A549 (cell line): ENCODE results near the gene EEFSEC. TPM values are rescaled to one million over a fixed set of nuclear protein-coding genes. Genes with fewer than 3 reads are reported as not detected.

Experiments used
- ATAC-seq, 2 experiments: fragments of 200-7000 bp in 1 of 2; fragments of >200 bp in 1 of 2; cut with Nextera tagmentation in 1 of 2; cut with Tn5 transposase in 1 of 2; 3 replicates each; pipeline versions ENCODE4 v1.8.0 to v1.9.1; 2018 to 2020; ENCODE audit warnings: mild to moderate bottlenecking in 1 of 2, moderate library complexity in 1 of 2
- CTCF ChIA-PET: fragments of 300-600 bp; sonication (Branson Sonifier 250); formaldehyde crosslinking; extraction: SDS; loops from one replicate; lab custom pipeline; 2021; ENCODE audit warnings: antibody characterized with exemption, inconsistent platforms; lab: Yijun Ruan, JAX
- POLR2A ChIA-PET: fragments of 350-600 bp; formaldehyde crosslinking; extraction: SDS; loops from one replicate; lab custom pipeline; 2021; ENCODE audit warnings: antibody characterized with exemption, inconsistent platforms; lab: Yijun Ruan, JAX
- DNase-seq, 2 experiments: peaks; one replicate each; pipeline versions ENCODE4 v3.0.0 to v3.0.0-alpha.2; 2011 to 2016; ENCODE audit warnings: low read depth in 1 of 2, low spot score in 1 of 2
- FAIRE-seq: peaks from 2 replicates; lab custom pipeline; 2011; peaks lifted over from hg19 to GRCh38; lab: Jason Lieb, UNC
- H3K27ac ChIP-seq, 2 experiments: fragments of >200 bp; sonication (Bioruptor Twin); formaldehyde crosslinking; 3 replicates each; pipeline ENCODE4 v1.5.1; 2016 to 2017
- H3K4me1 ChIP-seq: fragments of >200 bp; sonication (Bioruptor Twin); formaldehyde crosslinking; 3 replicates; pipeline ENCODE4 v1.6.1; 2016
- H3K4me2 ChIP-seq: fragments of >200 bp; sonication (Bioruptor Twin); formaldehyde crosslinking; 3 replicates; pipeline ENCODE4 v1.6.1; 2016
- H3K4me3 ChIP-seq: fragments of >200 bp; sonication (Bioruptor Twin); formaldehyde crosslinking; 3 replicates; pipeline ENCODE4 v1.5.1; 2016
- H3K9me3 ChIP-seq: fragments of >200 bp; sonication (Bioruptor Twin); formaldehyde crosslinking; 3 replicates; pipeline ENCODE4 v1.6.1; 2016
- BHLHE40 ChIP-seq: IDR thresholded peaks from 2 replicates; pipeline ENCODE4 v1.6.1; 2012; ENCODE audit warnings: low read depth, low read length, inconsistent platforms
- CHD4 ChIP-seq: fragments of 200-600 bp; sonication (generic); IDR thresholded peaks from 2 replicates; pipeline ENCODE4 v1.6.1; 2016; ENCODE audit warnings: antibody characterized with exemption, mild to moderate bottlenecking, borderline replicate concordance
- E2F6 ChIP-seq: IDR thresholded peaks from 2 replicates; pipeline ENCODE4 v1.6.1; 2012; ENCODE audit warnings: low read depth, borderline replicate concordance
- MAFK ChIP-seq: fragments of 450-650 bp; IDR thresholded peaks from 2 replicates; pipeline ENCODE4 v1.6.1; 2014; ENCODE audit not compliant: partially characterized antibody
- MAX ChIP-seq: IDR thresholded peaks from 2 replicates; pipeline ENCODE4 v1.6.1; 2012
- MYC ChIP-seq: IDR thresholded peaks from 2 replicates; pipeline ENCODE4 v1.6.1; 2012; ENCODE audit warnings: mild to moderate bottlenecking, inconsistent platforms, low read length, improper control_type of control experiment, borderline replicate concordance
- NPAS2 ChIP-seq: fragments of 250-450 bp; sonication (Bioruptor Pico); IDR thresholded peaks from 2 replicates; pipeline ENCODE4 v1.8.0; 2022; ENCODE audit warnings: mild to moderate bottlenecking, moderate library complexity, borderline replicate concordance
- POLR2AphosphoS2 ChIP-seq: conservative IDR thresholded peaks from 2 replicates; pipeline ENCODE4 v1.6.1; 2012; ENCODE audit warnings: low read length, improper control_type of control experiment, inconsistent platforms
- RFX5 ChIP-seq: fragments of 450-650 bp; IDR thresholded peaks from 2 replicates; pipeline ENCODE4 v1.7.1; 2014; ENCODE audit warnings: antibody characterized with exemption, mild to moderate bottlenecking, moderate library complexity
- RNF2 ChIP-seq: fragments of 200-600 bp; sonication (generic); IDR thresholded peaks from 2 replicates; pipeline ENCODE4 v1.6.1; 2016; ENCODE audit warnings: low read depth, mild to moderate bottlenecking, antibody characterized with exemption, moderate library complexity, borderline replicate concordance
- ZC3H11A ChIP-seq: fragments of 450-650 bp; IDR thresholded peaks from 2 replicates; pipeline ENCODE4 v1.6.1; 2014; ENCODE audit warnings: antibody characterized with exemption, mild to moderate bottlenecking
- ZFP36 ChIP-seq: fragments of 450-650 bp; IDR thresholded peaks from 2 replicates; pipeline ENCODE4 v1.6.1; 2014; ENCODE audit warnings: borderline replicate concordance; ENCODE audit not compliant: partially characterized antibody
- WGBS: methylation state at CpG from one replicate; pipeline ENCODE4 v1.1.6; 2017; ENCODE audit errors: missing lambda C conversion rate; 5-methylcytosine and 5-hydroxymethylcytosine counted together
- polyA plus RNA-seq, 4 experiments: library from polyadenylated mRNA; depleted of rRNA in 3 of 4; stranded (reverse); fragments of >200 nt; fragmentation: RNase III in 1 of 4; extraction: RNeasy Plus Mini Kit Qiagen cat#74134 plus additional on column Dnase treatment in 1 of 4; gene quantifications; 2 replicates in 3 of 4; 3 replicates in 1 of 4; pipeline ENCODE4 v1.2.3, GENCODE V29; 2011 to 2017
- TF ChIP-seq, protein P1 (sequence below): fragments of 250-450 bp; sonication (Bioruptor Pico); IDR thresholded peaks from 2 replicates; pipeline ENCODE4 v1.5.0; 2020; ENCODE audit warnings: low read depth, mild to moderate bottlenecking, moderate library complexity
- TF ChIP-seq, protein P2 (sequence below): fragments of >200 bp; sonication (Bioruptor Twin); formaldehyde crosslinking; IDR thresholded peaks from 2 replicates; pipeline ENCODE4 v1.6.1; 2016
- TF ChIP-seq, protein P3 (sequence below): IDR thresholded peaks from 2 replicates; pipeline ENCODE4 v1.6.1; 2012
- TF ChIP-seq, protein P4 (sequence below): fragments of 200-600 bp; sonication (generic); IDR thresholded peaks from 2 replicates; pipeline ENCODE4 v1.6.1; 2016; ENCODE audit warnings: antibody characterized with exemption, mild to moderate bottlenecking, moderate library complexity

Gene EEFSEC
- polyA plus RNA-seq, 2 of the 4 experiments (the other 2 are of a cell fraction) = 6.9 to 7.3 TPM

GRCh38 chr3:128269006-128269775 lies 115.9 kb downstream of the EEFSEC start:
- 89% methylated on average over 9 of the region's 11 CpGs for WGBS
- H3K4me2 ChIP-seq = no peak overlapping the region
- CTCF ChIA-PET = interaction anchor here (0.8 to 1.2 kb wide), 2 partner anchors 15 to 38 kb away, joined by 3 to 4 read pairs; no protein-coding TSS in a partner anchor
- TF ChIP-seq, protein P1, sequence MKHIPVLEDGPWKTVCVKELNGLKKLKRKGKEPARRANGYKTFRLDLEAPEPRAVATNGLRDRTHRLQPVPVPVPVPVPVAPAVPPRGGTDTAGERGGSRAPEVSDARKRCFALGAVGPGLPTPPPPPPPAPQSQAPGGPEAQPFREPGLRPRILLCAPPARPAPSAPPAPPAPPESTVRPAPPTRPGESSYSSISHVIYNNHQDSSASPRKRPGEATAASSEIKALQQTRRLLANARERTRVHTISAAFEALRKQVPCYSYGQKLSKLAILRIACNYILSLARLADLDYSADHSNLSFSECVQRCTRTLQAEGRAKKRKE (CRISPR knock-in tag) = no peak
- TF ChIP-seq ZC3H11A (no peak), MAX (no peak), NPAS2 (CRISPR knock-in tag) (no peak), CHD4 (no peak), E2F6 (no peak)
- TF ChIP-seq, protein P2, sequence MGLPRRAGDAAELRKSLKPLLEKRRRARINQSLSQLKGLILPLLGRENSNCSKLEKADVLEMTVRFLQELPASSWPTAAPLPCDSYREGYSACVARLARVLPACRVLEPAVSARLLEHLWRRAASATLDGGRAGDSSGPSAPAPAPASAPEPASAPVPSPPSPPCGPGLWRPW = no peak
- TF ChIP-seq, all 56 proteins: peak for 0
- no peak overlapping the region for H3K4me3 ChIP-seq
- FAIRE-seq (no peak), ATAC-seq (no peak), DNase-seq (no peak)
- H3K9me3 ChIP-seq = no peaks in the 10 kb centered on the region
- H3K4me1 ChIP-seq = no peaks in the 10 kb centered on the region
- POLR2A ChIA-PET = no interaction called here
- H3K27ac ChIP-seq = no peak overlapping the region

GRCh38 chr3:128269796-128270195 lies 116.5 kb downstream of the EEFSEC start:
- POLR2A ChIA-PET = no interaction called here

More at GRCh38 chr3:128269796-128270195, 116.5 kb downstream of the EEFSEC start:
- DNase-seq (no peak), FAIRE-seq (no peak)
- 73% methylated on average over 3 of the region's 3 CpGs for WGBS
- CTCF ChIA-PET = interaction anchor here (1.2 kb wide), 1 partner anchor 37 kb away, joined by 4 read pairs; no protein-coding TSS in a partner anchor
- H3K9me3 ChIP-seq = no peaks in the 10 kb centered on the region
- TF ChIP-seq RNF2 = no peak
- TF ChIP-seq MYC = no peak
- TF ChIP-seq RFX5 = no peak
- TF ChIP-seq POLR2AphosphoS2 = no peak
- TF ChIP-seq, protein P3, sequence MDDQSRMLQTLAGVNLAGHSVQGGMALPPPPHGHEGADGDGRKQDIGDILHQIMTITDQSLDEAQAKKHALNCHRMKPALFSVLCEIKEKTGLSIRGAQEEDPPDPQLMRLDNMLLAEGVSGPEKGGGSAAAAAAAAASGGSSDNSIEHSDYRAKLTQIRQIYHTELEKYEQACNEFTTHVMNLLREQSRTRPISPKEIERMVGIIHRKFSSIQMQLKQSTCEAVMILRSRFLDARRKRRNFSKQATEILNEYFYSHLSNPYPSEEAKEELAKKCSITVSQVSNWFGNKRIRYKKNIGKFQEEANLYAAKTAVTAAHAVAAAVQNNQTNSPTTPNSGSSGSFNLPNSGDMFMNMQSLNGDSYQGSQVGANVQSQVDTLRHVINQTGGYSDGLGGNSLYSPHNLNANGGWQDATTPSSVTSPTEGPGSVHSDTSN = no peak
- TF ChIP-seq, protein P4, sequence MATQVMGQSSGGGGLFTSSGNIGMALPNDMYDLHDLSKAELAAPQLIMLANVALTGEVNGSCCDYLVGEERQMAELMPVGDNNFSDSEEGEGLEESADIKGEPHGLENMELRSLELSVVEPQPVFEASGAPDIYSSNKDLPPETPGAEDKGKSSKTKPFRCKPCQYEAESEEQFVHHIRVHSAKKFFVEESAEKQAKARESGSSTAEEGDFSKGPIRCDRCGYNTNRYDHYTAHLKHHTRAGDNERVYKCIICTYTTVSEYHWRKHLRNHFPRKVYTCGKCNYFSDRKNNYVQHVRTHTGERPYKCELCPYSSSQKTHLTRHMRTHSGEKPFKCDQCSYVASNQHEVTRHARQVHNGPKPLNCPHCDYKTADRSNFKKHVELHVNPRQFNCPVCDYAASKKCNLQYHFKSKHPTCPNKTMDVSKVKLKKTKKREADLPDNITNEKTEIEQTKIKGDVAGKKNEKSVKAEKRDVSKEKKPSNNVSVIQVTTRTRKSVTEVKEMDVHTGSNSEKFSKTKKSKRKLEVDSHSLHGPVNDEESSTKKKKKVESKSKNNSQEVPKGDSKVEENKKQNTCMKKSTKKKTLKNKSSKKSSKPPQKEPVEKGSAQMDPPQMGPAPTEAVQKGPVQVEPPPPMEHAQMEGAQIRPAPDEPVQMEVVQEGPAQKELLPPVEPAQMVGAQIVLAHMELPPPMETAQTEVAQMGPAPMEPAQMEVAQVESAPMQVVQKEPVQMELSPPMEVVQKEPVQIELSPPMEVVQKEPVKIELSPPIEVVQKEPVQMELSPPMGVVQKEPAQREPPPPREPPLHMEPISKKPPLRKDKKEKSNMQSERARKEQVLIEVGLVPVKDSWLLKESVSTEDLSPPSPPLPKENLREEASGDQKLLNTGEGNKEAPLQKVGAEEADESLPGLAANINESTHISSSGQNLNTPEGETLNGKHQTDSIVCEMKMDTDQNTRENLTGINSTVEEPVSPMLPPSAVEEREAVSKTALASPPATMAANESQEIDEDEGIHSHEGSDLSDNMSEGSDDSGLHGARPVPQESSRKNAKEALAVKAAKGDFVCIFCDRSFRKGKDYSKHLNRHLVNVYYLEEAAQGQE = no peak
- no peak for TF ChIP-seq ZFP36
- no peak for TF ChIP-seq MAFK
- TF ChIP-seq BHLHE40 = no peak
- TF ChIP-seq, all 56 proteins: peak for 0
- Histone ChIP-seq H3K4me2 (no peak overlapping the region), H3K27ac (no peak overlapping the region), H3K4me1 (no peaks in the 10 kb centered on the region), H3K4me3 (no peak overlapping the region)
- ATAC-seq = no peak
